Measurements from ENCODE around the gene TCF19.
A peak's percentile ranks its signal among the peaks of the same experiment; 100 is the strongest.

Gene TCF19, protein sequence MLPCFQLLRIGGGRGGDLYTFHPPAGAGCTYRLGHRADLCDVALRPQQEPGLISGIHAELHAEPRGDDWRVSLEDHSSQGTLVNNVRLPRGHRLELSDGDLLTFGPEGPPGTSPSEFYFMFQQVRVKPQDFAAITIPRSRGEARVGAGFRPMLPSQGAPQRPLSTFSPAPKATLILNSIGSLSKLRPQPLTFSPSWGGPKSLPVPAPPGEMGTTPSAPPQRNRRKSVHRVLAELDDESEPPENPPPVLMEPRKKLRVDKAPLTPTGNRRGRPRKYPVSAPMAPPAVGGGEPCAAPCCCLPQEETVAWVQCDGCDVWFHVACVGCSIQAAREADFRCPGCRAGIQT

DNA sequence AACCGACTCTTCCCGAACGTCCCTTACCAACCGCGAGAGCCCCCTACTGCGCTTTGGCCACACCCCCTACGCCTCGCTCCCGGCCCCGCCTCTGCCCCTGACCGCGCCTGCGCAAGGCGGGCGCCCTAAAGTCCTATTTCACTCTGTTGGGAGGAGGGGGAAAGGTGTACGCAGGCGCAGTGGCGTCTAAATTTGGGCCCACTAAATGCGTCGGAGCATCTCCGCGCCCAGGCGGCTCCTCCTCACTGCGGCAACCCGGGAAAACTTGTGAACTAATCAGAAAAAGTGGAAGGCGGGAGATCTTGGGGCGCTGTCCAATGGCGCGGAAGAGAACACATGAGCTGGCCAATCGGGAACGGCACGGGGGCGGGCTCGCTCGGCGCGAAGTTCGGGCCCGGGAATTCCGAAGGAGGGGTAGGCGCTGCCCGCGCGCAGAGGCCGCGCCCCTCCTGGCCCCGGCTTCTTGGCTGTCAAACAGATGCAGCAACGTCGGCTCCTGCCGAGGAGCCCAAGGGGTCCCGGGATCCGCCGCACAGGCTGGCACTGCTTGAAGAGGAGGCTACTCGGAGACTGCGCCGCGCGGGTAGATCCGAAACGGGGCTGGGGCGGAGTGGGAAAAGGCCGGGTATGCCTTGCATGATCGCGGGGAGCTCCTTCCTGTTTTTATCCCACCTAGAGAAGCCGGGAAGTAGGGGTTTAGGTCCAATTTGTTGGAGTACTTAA is at the start of gene TCF19:
Gene TCF19 (plus strand): TSS at position 450 of the 723 bp plus-strand sequence. CDS start 881 bp downstream, outside the sequence.
- DNase-seq = peak; percentile 99

DNA sequence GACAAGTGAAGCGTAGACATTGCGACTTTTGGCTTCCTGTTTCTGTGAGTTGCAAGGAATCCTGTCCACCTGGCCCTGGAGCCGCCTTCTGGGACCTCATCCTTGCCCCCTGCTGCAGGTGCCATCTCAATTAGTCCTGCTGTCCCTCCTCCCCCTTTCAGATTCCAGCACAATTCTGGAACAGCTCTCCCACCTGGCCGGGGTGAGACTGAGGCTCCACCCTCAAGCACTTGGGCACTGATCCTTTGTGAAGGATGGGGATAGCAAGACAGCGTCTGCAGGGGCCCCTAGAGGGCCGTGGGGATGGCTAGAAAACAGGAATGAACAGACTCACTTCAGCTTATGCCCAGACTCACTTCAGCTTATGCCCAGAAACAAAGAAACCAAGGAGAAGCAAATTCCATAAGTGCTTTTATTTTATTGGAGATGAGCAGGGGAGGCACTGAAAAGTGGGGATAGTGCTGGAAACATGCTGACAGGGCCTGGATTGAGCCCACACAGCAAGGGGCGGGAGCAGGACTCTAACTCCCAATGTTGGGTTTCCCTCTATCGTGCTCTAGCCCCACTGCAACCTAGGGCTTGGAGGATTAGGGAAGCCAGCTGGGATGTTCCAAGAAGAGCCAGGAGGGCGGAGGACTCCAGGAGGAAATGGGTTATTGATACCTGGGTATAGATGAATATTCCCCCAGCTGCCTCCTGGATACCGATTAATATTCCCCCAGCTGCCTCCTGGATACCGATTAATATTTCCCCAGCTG is 47.4 kb upstream of the TCF19 start:
- no peak for DNase-seq

GRCh38 chr6:31111712-31112111 is 46.7 kb upstream of the TCF19 start:
- no peak for DNase-seq

- no peak for DNase-seq
Measured at GRCh38 chr6:31112478-31112877, 45.9 kb upstream of the TCF19 start, which contains the start of gene C6orf15. Gene C6orf15, minus strand, starts transcription at chr6:31112575. Its CDS starts 20 bp downstream, at chr6:31112555.

DNA sequence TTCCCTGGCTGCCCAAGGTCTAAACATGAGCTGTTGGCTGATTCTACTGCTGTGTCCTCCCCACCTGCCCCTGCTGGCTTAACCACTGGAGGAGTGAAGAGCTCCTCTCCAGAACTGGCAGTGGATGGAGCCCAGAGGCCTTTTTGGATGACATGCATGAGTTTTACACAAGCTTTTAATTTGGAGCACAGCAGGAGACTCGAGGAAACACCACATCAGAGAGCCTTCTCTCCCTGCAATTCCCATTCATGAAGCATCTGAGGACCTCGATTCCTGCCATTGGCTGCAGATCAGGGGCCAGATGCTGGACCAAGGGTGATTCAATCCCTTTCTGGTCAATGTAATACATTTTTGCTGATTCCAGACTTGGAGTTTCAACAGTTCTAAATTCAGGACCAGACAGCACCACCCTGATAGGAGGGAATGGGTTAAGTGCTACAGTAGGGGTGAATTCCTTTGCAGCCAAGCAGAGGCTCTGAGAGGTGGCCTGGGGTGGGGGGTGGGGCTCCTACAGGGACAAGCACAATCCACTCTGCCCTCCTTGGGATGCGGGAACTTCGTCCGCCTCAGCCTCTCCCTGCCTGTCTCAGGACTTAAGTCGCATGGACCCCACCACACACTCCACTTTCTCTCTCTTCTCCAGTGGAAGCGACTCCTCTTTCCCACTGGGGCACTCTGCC is 44.4 kb upstream of the TCF19 start:
- no peak for DNase-seq

GRCh38 chr6:31114541-31114878 is 43.9 kb upstream of the TCF19 start, which contains the start of gene PSORS1C1:
Gene PSORS1C1, plus strand, starts transcription at chr6:31114800. Its CDS starts 14,833 bp downstream, at chr6:31129633.
- no peak for DNase-seq

GRCh38 chr6:31114970-31115849 is 43.2 kb upstream of the TCF19 start:
- DNase-seq = no peak

GRCh38 chr6:31115941-31116560 is 42.3 kb upstream of the TCF19 start:
- no peak for DNase-seq

DNA sequence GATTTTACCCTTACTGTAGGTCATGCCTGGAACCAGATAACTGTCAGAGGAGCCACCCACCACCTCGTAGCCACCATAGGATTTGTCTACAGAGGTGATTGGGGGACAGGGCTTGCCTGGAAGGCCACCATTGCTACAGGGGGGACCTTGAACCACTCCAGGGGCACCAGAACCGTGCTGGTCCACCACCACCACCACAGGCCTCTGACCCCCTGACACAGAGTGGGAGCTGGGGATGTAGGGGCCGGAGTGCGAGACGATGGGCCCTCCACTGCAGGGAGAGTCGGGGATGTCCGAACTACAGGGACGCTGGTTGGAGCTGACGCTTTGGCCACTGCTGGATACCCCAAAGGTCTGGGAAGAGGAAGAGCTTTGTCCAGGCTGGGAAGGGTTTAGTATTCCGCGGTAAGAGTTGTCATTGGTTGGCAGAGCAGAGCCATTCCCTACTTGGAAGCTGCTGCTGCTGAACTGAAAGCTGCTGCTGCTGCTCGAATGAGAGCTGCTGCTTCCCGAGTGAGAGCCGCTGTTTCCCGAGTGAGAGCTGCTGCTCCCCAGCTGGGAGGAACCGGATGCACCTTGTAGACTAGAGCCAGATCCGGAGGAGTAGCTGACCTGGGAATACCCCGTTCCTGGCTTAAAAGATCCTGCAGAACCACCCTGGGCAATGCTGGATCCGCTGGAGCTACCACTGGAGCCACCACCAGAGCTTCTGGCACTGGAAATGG is 41.6 kb upstream of the TCF19 start:
- no peak for DNase-seq

DNA sequence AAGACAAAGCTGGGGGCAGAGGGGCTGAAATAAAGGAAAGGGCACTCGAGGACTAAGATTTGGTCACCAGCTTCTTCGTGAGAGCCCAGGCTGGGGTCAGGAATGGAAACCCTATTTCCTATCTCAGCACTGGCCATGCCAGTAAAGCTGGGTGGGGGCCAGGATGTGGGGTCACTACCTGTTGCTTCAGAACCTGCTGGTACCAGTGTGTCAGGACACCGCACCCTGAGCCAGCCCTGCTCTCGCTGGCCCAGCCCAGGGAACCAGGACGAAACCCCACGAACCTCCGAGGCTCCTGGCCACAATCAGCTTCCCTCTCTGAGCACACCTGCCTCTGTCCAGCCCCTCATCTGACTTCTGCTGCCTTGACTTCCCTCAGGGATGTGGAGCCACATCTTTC is 40.2 kb upstream of the TCF19 start:
- DNase-seq = no peak

DNA sequence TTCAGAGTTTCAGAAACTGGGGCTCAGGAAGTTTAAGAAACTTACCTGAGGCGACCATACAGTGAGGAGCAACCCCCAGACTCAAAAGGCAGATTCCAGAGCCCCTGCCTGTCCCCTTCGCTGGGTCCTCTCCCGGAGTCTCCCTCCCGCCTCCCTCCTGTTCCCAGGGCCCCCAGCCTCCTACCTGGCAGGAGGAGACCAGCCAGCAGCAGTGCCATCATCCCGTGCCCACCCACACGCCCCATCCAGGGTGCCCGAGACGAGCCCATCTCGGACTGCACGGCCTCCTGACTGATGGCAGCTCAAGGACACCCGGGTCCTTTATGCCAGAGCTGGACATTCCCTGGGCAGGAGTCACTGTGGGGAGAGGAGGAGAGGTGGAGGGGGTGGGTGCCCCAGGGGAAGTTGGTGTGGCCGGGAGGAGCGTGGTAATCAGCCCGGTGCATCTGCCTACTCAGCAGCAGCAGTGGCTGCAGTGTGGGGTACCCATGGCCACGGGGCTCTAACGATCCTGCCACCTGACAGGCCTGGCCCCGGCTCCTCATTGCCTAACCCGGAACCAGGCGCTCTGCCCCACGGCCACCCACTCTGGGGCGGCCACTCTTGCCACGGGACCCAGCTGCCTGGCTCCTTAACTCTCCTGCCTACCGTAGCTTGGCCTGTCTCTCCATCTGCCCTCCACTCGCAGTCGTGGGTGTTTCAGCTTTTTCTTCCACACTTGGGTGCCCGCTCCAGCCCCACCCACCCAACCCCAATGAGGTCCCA is 38.1 kb upstream of the TCF19 start, which contains the start of gene CDSN:
Gene CDSN (minus strand): TSS at position 296 of the 765 bp plus-strand sequence. CDS start 27 bp downstream, at position 269.
- no peak for DNase-seq

DNA sequence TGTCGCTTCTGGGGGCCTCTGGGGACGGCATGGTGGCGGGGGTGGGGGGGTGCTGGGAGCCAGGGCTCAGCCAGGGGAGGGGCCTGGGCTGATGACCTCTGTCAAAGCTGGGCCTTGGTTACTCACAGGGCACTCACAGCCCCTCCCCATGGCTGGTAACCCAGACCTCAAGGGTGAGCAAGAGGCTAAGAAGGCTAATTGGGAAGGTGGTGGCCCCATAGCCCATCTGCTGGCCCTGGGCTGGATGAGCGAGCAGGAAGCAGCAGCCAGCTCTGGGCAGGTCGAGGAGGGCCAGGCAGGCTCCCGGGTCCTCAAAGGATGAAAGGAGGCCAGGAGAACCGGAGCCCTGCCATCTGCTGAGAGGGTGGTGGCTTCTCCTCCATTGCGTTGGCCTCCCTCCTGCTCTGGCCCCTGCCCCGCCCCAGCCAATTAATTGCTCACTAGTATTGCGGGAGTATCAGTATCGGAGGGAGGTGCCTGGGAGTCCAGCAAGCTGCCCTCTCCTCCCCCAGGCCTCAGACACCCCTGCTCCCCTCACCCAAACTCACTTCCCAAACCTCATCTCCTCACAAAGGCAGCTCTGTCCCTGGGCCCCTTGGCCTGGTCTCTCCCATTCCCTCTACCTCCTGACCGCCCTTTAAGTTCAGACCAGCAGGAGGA is 37.1 kb upstream of the TCF19 start:
- no peak for DNase-seq

DNA sequence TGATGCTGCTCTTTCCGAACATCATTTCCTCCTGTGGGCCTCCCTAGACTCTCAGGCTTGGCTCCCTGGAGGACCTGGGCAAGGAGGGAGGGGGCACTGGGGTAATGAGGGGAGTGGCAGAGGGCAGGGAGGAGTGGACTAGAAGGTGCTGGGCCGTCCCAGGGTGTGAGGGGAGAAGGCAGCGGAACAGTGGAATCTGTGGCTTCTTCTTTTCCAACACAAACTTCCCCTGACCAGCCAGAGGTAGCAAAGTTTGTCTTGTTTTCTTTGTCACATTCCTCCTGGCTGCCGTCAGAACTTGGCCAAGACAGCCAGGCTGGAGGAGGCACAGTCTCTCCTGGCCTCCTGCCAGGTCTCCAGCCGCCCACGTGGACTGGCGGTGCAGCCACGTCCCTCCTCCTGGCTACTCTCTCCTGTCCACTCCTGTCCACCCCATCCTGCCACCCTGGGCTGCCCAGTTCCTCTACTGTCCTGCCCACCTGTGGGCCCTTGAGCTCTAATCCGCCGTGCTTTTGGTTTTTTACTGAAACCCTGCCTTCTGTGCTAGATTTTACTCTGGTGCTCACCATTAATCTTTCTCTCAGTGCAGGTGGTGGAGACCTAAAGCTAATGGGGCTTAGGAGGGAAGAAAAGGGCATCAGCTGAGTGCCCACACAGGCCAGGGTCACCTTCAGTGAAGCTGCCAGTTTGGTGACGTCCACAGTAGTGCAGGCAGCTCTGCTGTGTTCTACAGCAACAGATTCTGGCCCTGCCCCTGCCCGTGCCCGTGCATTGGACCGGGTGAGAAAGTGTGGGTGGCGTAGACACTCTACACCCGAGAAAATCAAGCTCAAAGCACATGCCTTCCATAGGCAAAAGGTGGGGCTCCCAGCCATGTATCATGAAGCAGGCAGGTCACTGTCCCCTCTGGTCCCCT is 35.3 kb upstream of the TCF19 start:
- no peak for DNase-seq

GRCh38 chr6:31125162-31125561 is 33.2 kb upstream of the TCF19 start:
- DNase-seq = no peak

- DNase-seq = no peak
Measured at GRCh38 chr6:31125586-31126363, 32.6 kb upstream of the TCF19 start.

- no peak for DNase-seq
Measured at GRCh38 chr6:31126396-31127175, 31.8 kb upstream of the TCF19 start.
